Measurements from ENCODE around the gene ALOX15B. TPM values are rescaled to one million over a fixed set of nuclear protein-coding genes. Genes with fewer than 3 reads are reported as not detected.

The ALOX15B gene
- total and polyA plus RNA-seq, 9 of the 15 experiments (the other 6 are each of a cell fraction or from before 2014, with no cell fraction given) = 0.04 TPM; not detected in 8

DNA sequence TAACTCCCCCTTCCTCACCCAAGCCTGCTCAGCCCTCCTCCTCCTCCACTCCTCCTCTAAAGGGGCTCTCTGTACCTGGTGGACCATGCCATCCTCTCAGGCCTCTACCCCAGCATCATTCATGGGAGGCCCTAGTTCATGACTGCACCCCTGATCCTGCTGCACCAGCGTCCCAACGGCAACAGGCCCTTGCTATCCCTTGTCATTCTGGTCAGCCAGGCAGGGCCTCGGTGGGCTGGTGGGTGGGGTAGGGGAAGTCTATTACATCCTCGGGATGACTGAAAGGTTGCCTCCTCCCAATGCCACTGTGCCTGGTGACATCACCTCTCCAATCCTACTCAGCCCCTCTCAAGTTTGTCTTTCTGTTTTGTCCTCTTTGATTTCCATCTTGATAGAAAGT is 28.9 kb downstream of the ALOX15B start:
- H3K9ac ChIP-seq (ENCODE audit: insufficient read depth in 1 of 2, low read depth in 2 of 2, low read length in 2 of 2) = no peak overlapping the region
- H3K27me3 ChIP-seq (ENCODE audit: control insufficient read depth in 2 of 2, insufficient read depth in 2 of 2, low read length in 2 of 2) = peaks cover 0 to 12% of the 10 kb centered on the region in 2 experiments; a peak in 1 of 5 replicates
- no TSS peak for BruUV-seq (replicated peaks)
- H3K4me2 ChIP-seq (ENCODE audit: insufficient read depth, low read length) = no peak overlapping the region
- no peak for FAIRE-seq
- H3K36me3 ChIP-seq (ENCODE audit: control insufficient read depth, insufficient read depth, low read length) = no peaks in the 10 kb centered on the region
- H3K79me2 ChIP-seq (ENCODE audit: control insufficient read depth, insufficient read depth, low read length) = no peaks in the 10 kb centered on the region
- H3K4me3 ChIP-seq = no peak overlapping the region
- no peak overlapping the region for H2AFZ ChIP-seq (ENCODE audit: low read depth, low read length)
- ChIA-PET POLR2A (no interaction called here), CTCF (ENCODE audit: low intra/inter-chr PET ratio) (no interaction called here)
- peaks cover 8 to 21% of the 10 kb centered on the region in 2 experiments; a peak in 4 of 5 replicates for H3K4me1 ChIP-seq (replicated peaks in 1 of 2; ENCODE audit: control insufficient read depth in 2 of 2, insufficient read depth in 2 of 2, low read length in 2 of 2)
- in situ Hi-C loops (cut with MboI) (loop anchor here (25.0 kb wide), 2 partner anchors 719 to 919 kb away; partner anchors contain the start of gene MFSD6L), intact Hi-C loops (cut with micrococcal nuclease) (no loop called here)
- no peak overlapping the region for H3K27ac ChIP-seq (ENCODE audit: extremely low read depth, low read depth, low read length)
- 0% methylated on average over 3 of the region's 4 CpGs for WGBS (ENCODE audit: insufficient coverage, low coverage, missing lambda C conversion rate)
- ATAC-seq = no peak
- no peaks in the 10 kb centered on the region for H4K20me1 ChIP-seq (replicated peaks; ENCODE audit: control insufficient read depth, insufficient read depth, low read length)
- TF ChIP-seq NFRKB (IDR thresholded peaks at IDR 0.05; ENCODE audit: low read depth) (no peak), TEAD4 (IDR thresholded peaks at IDR 0.05; ENCODE audit: low read length) (no peak), TEAD4 (CRISPR knock-in tag; IDR thresholded peaks at IDR 0.05; ENCODE audit: borderline replicate concordance) (no peak), ZNF830 (CRISPR knock-in tag; IDR thresholded peaks at IDR 0.05) (no peak), ZNF175 (CRISPR knock-in tag; IDR thresholded peaks at IDR 0.05; ENCODE audit: low read depth) (no peak), HNRNPLL (IDR thresholded peaks at IDR 0.05; ENCODE audit: low read depth, low read length, poor library complexity, severe bottlenecking) (no peak)
- TF ChIP-seq, protein P1, sequence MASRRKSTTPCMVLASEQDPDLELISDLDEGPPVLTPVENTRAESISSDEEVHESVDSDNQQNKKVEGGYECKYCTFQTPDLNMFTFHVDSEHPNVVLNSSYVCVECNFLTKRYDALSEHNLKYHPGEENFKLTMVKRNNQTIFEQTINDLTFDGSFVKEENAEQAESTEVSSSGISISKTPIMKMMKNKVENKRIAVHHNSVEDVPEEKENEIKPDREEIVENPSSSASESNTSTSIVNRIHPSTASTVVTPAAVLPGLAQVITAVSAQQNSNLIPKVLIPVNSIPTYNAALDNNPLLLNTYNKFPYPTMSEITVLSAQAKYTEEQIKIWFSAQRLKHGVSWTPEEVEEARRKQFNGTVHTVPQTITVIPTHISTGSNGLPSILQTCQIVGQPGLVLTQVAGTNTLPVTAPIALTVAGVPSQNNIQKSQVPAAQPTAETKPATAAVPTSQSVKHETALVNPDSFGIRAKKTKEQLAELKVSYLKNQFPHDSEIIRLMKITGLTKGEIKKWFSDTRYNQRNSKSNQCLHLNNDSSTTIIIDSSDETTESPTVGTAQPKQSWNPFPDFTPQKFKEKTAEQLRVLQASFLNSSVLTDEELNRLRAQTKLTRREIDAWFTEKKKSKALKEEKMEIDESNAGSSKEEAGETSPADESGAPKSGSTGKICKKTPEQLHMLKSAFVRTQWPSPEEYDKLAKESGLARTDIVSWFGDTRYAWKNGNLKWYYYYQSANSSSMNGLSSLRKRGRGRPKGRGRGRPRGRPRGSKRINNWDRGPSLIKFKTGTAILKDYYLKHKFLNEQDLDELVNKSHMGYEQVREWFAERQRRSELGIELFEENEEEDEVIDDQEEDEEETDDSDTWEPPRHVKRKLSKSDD (conservative IDR thresholded peaks at IDR 0.05; ENCODE audit: low read length) = no peak
- H3K9me1 ChIP-seq (ENCODE audit: control insufficient read depth, insufficient read depth, low read length) = no peaks in the 10 kb centered on the region
- no peak for DNase-seq (ENCODE audit: extremely low read depth in 1 of 4, low spot score in 3 of 4)
- no peaks in the 10 kb centered on the region for H3K9me3 ChIP-seq (replicated peaks; ENCODE audit: control insufficient read depth, insufficient read depth, low read depth, low read length)
